GM18502 (cell line): ENCODE results near the gene ZNF622.
"Not testable (repeated sequence)": the region's sequence is repeated elsewhere in the genome, so short reads cannot be mapped to it uniquely, and the experiment has no call there.

Experiments used
- ATAC-seq: cut with Tn5 transposase; IDR thresholded peaks from one replicate; pipeline ENCODE4 v1.9.1; 2021; ENCODE audit warnings: mild to moderate bottlenecking; ENCODE audit not compliant: unreplicated experiment, poor library complexity

Gene ZNF622

GRCh38 chr5:16482891-16483290 is 17.3 kb upstream of the ZNF622 start:
- no peak for ATAC-seq

DNA sequence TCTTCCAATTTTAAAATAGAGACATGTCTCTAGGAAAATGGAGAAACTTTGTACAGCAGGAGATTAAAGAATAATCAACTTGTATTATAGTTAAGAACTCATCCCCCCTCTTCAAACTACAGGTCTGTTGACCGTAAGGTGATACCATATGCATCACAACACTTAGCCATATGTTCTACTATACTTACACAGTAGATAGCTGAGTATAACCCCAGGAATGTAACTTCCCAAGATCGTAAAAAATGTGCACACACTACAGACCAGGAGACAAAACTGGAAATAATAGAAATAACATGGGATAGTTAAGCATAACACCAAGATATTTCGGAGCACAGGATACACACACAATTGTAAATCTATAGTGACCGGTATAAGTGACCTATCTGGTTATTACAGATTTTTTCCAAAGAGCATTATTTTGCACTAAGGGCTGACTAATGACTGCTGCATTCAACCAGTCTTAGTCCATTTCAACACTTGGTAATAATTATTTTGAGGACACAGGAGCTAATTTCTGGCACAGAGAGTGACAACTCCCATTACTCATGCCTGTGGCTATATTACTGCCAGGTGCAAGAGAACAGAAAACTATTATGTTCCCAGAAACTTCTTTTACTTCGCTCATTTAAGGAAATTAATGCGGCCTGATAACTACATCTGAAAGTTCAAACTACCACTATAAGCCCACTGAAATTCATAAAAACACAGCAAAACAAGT is 15.4 kb upstream of the ZNF622 start:
- ATAC-seq: no peak

DNA sequence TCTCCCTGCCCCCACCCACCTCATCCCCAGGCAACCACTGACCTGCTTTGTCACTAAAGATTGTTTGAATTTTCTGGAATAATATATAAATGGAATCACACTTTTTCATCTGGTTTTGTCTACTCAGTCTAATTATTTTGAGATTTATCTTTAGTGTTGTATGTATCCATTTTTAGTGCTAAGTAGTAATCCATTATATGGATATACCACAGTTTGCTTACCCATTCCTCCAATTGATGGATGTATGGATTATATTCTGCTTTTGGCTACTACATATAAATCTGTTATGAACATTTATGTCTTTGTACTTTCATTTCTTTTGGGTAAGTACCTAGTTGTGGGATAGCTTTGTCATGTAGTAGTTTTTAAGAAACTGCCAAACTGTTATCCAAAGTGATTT is 14.5 kb upstream of the ZNF622 start:
- no peak for ATAC-seq

GRCh38 chr5:16477541-16477940 is 11.9 kb upstream of the ZNF622 start:
- ATAC-seq: no peak

DNA sequence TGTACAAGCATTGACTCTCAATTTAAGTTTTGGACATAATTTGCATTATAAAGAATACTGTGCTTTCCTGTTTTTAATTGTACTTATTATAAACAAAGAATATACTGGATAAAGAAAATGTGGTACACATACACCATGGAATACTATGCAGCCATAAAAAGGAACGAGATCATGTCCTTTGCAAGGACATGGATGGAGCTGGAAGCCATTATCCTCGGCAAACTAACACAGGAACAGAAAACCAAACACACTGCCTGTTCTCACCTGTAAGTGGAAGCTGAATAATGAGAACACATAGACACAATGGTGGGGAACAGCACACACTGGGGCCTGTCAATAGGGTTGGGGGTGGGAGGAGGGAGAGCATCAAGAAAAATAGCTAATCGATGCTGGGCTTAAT is 10.8 kb upstream of the ZNF622 start:
- not testable (repeated sequence) for ATAC-seq

DNA sequence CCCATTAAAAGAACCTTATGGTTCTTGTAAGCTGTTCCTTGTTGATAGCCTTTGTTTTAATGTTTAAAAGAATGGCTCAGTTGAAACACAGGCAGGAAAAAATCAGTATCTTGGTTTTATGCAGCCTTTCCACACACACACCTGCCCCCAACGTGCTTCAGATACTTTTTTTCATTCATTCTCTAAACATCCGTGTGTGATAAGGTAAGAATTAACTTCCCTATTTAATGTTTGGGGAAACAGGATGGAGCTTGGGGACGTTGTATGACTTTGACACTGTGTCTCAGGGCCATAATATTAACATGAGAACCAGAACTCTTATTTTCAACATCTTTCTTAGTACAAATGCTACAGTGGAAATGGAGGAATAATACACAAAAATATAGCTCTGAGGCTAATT is 5.8 kb upstream of the ZNF622 start:
- ATAC-seq: no peak

GRCh38 chr5:16467363-16468219 is 2.0 kb upstream of the ZNF622 start:
- peak; percentile 81 for ATAC-seq

DNA sequence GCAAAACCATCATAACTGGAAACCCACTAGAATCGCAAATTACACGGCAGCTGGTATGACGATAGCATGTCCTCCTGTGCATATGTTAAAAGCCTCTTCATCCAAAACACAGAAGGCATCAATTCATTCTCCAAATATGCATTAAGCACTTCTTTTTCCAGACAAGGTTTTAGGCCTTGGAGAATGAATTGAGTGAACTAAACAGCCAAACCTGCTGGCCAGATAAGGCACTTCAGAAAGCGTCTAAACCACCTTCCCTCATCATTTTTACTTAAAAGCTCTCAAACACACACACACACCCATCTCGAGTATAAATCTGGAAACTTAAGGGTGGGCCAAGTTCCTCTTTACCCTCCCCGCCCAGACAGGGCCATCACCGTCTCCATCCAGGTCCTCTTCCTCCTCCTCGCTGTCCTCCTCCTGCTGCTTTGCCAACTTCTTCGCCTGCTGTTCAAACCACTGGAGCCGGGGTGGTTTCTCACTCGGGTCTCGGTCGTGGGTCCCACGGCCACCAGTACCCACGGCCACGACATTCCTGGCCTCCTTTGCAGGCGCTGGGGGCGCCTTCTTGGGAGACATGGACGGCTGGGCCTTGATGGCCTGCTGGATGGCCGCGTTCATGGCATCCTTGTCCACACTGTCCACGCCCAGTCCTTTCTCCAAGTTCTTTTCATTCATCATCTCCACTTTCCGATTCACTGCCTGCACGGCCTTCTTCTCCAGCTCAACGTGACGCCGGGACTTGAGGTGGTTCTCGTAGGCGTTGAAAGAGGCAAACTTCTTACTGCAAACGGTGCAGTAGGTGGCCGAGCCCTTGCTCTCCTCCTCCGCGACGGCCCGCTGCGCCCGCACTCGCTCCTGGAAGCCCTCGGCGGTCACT is 696 bp downstream of the ZNF622 start:
- no peak for ATAC-seq

DNA sequence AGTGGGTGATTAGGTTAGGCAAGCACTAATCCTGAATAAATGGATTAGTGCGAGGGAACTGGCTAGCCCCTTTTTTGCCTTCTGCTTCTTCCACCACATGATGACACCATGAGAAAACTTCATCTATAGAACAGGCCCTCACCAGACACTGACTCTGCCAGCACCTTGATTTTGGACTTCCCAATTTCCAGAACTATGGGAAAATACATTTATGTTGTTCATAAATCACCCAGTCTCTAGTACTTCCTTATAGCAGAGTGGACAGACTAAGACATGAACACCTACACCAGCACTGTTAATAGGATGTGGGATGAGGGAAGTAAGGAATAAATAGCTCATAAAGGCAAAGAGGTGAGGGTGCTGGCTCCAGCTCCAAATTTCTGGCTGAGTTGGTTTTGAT is 1.4 kb downstream of the ZNF622 start:
- ATAC-seq: no peak

GRCh38 chr5:16461782-16462181 is 3.8 kb downstream of the ZNF622 start:
- no peak for ATAC-seq

DNA sequence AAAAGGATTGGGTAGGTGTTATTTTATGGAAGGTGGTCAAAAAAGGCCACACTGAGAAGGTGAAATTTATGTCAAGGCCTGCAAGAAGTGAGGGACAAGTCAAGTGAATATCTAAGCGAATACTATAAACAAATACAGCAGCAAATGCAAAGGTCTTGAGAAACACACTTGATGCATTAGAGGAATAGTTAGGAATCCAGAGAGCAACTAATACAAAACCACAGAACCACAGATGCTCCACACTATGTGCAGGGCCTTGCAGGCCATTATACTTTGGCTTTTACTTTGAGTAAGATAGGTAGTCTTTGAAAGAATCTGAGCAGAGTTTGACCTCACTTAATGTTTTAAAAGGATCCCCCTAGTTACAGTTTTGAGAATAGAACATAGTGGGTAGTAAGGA is 4.6 kb downstream of the ZNF622 start:
- no peak for ATAC-seq

DNA sequence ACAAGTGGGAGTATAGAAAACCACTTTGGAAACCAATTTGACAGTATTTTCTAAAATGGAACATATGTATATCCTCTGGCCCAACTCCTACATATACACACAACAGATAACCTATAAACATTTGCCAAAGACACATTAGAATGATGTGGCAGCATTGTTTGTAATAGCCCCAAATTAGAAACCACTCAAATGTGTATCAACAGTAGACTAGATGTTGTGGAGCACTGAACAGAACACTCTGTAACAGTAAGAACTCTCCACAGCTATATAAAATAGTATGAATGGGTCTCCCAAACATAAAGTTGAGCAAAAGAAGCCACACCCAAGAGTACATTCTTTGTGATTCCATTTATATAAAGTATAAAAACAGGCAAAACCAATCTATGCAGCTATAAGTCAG is 6.1 kb downstream of the ZNF622 start:
- no peak for ATAC-seq

GRCh38 chr5:16457853-16458252 is 7.7 kb downstream of the ZNF622 start:
- ATAC-seq: no peak

DNA sequence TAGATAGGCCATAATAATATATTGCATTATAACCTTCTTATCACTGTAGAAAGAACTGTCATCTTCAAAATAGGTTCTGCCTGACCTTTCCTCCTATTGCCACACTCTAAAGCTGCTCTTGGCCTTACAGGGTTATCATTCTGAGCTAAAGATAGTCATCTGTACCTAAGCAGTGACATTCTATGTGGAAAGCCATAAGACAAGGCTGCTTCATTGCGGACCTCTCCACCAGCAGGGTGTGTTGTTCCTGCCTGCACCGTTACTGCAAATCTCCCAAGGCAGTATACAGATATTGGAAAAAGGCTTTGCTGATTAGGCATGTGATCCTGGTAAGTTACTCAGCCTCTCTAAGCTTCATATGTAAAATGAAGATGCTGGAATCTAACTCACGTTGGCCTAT is 8.1 kb downstream of the ZNF622 start:
- ATAC-seq: no peak

DNA sequence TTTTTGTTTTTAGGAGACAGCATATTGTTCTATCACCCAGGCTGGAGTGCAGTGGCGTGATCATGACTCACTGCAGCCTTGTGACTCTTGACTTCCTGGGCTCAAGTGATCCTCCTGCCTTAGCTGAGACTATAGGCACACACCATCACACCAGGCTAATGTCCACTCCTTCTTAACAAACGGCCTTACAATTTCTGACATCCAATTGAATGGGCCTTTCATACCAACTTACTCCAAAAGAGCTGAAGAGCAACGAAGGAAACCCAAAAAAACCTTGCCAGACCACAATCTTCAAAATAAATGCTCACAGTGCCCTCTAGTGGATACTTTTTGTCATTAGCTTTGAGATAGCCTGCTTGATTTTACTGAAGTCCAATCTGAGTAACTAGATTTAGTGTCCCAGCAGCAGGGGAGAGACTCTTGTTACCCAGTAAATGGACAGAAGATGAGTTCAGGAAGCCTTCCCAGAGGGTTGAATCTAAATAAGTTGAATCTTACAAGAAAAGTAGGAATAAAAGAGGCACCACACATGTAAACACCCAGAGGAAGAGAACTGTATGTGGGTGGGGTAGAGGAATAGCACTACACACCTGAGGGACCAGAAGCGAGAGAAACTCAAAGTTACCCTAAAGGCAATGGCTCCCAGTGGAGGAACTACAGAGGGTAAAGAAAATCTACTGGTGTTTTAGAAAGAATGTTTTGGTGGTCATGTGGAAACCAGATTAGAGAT is 9.3 kb downstream of the ZNF622 start:
- peak; percentile 75 for ATAC-seq

- ATAC-seq: peak; percentile 27
Measured at GRCh38 chr5:16455668-16456067, 9.9 kb downstream of the ZNF622 start.

DNA sequence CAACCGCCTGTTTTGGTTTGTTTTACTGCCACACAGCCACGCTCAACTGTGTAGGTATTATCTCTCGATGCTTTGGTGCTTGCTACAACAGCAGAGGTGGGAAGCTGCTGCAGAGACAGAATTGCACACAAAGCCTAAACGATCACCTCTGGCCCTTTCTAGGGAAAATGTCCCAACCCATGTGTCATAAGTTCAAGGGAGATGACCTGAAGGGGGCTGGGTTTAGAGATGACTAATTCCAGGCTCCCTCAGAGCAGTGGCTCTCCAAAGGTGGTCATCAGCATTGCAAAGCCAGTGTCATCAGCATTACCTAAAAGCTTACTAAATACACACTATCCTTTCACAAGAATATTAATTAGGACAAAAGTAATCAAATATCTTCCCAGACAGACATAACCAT is 10.9 kb downstream of the ZNF622 start:
- ATAC-seq: no peak

DNA sequence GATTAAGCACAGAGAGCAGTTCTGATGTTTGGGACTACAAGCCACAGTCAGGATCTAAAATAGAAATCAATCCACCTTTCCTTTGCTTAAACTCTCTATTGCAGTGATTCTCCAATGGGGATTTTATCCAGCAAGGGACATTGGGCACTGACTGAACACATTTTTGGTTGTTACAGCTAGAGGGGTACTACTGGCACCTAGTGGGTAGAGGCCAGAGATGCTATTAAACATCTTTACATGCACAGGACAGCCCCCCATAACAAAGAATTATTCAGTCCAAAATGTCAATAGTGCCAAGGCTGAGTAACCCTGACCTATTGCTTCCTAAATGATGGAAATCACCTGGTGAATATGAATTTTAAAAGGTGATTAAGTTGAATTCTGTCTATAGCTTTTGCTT is 12.0 kb downstream of the ZNF622 start:
- ATAC-seq: no peak

GRCh38 chr5:16450163-16450562 is 15.4 kb downstream of the ZNF622 start:
- peak; percentile 52 for ATAC-seq

GRCh38 chr5:16446993-16447392 is 18.6 kb downstream of the ZNF622 start:
- ATAC-seq: no peak
